Fibroblast of the aortic adventitia (primary cell): Measurements from ENCODE around the gene SPRED3. TPM values are rescaled to one million over a fixed set of nuclear protein-coding genes. Genes with fewer than 3 reads are reported as not detected.

Experiments used
- DNase-seq: peaks from one replicate; pipeline ENCODE4 v3.0.0-alpha.2; 2010; ENCODE audit warnings: low read depth
- H3K4me3 ChIP-seq: 2 replicates; pipeline ENCODE4 v1.5.1; 2011; ENCODE audit warnings: low read depth, mild to moderate bottlenecking, control low read depth, low read length, moderate library complexity
- CTCF ChIP-seq: IDR thresholded peaks from 2 replicates; pipeline ENCODE4 v1.5.1; 2011; ENCODE audit warnings: mild to moderate bottlenecking, low read length, control low read depth, inconsistent platforms; ENCODE audit not compliant: insufficient read depth
- total RNA-seq: library from RNA; depleted of rRNA; stranded (reverse); fragments of >200 nt; gene quantifications from 2 replicates; pipeline ENCODE4 v1.2.3, GENCODE V29; 2012; ENCODE audit warnings: low replicate concordance

Gene SPRED3
- total RNA-seq, 1 donor, result 9.7 TPM

- no peak for DNase-seq
- no peak overlapping the region for H3K4me3 ChIP-seq
- TF ChIP-seq CTCF, result no peak
Observed at GRCh38 chr19:38445362-38445761, 56.9 kb downstream of the SPRED3 start.

- TF ChIP-seq CTCF, result no peak
- DNase-seq, result no peak
Observed at GRCh38 chr19:38448225-38448624, 59.7 kb downstream of the SPRED3 start.

More at GRCh38 chr19:38448225-38448624, 59.7 kb downstream of the SPRED3 start:
- H3K4me3 ChIP-seq, result no peak overlapping the region

Other genes starting within 250 kb of the SPRED3 start
- gene DPF1, start 164.5 kb upstream of the SPRED3 start, total RNA-seq, result 2.7 and 3.3 TPM in 2 replicates
- gene PPP1R14A, start 132.3 kb upstream of the SPRED3 start, total RNA-seq, result 1.3 TPM in 1 of 2 replicates, not detected in the other
- 1.3 and 13.5 TPM in 2 replicates for gene SPINT2, start 124.1 kb upstream of the SPRED3 start, total RNA-seq
- 0.45 and 1.7 TPM in 2 replicates for gene C19orf33, start 84.4 kb upstream of the SPRED3 start, total RNA-seq
- gene YIF1B, start 72.8 kb upstream of the SPRED3 start, total RNA-seq, result 13.1 and 59.8 TPM in 2 replicates
- 3.6 and 3.7 TPM in 2 replicates for gene KCNK6, start 68.9 kb upstream of the SPRED3 start, total RNA-seq
- gene CATSPERG, start 52.9 kb upstream of the SPRED3 start, total RNA-seq, result 0.98 and 1.4 TPM in 2 replicates
- 55.4 and 223 TPM in 2 replicates for gene PSMD8, start 14.1 kb upstream of the SPRED3 start, total RNA-seq
- gene GGN, start 663 bp upstream of the SPRED3 start, total RNA-seq, result 1.3 TPM in 1 of 2 replicates, not detected in the other
- gene FAM98C, start 14.4 kb downstream of the SPRED3 start, total RNA-seq, result 11.9 and 46.0 TPM in 2 replicates
- gene RASGRP4, start 37.5 kb downstream of the SPRED3 start, total RNA-seq, result not detected in 2 replicates
- under 0.01 TPM in 1 of 2 replicates, not detected in the other for gene RYR1, start 45.0 kb downstream of the SPRED3 start, total RNA-seq
- 0.57 TPM in 1 of 2 replicates, not detected in the other for gene MAP4K1, start 229.3 kb downstream of the SPRED3 start, total RNA-seq
- 268 and 491 TPM in 2 replicates for gene EIF3K, start 230.5 kb downstream of the SPRED3 start, total RNA-seq